ENCODE data around the gene MAPT.
"Not testable (repeated sequence)": the region's sequence is repeated elsewhere in the genome, so short reads cannot be mapped to it uniquely, and the experiment has no call there.

MAPT gene

GRCh38 chr17:45927247-45927646 lies 32.9 kb downstream of the MAPT start:
- DNase-seq (ENCODE audit: low read depth) = no peak

- no peak for DNase-seq (ENCODE audit: low read depth)
Measured at GRCh38 chr17:45929344-45929743, 35.0 kb downstream of the MAPT start.

- no peak for DNase-seq (ENCODE audit: low read depth)
Measured at GRCh38 chr17:45930420-45930951, 36.1 kb downstream of the MAPT start.

- no peak for DNase-seq (ENCODE audit: low read depth)
Measured at GRCh38 chr17:45931677-45932076, 37.3 kb downstream of the MAPT start.

- no peak for DNase-seq (ENCODE audit: low read depth)
Measured at GRCh38 chr17:45934044-45934979, 40.0 kb downstream of the MAPT start.

- DNase-seq (ENCODE audit: low read depth) = no peak
Measured at GRCh38 chr17:45935197-45935709, 40.9 kb downstream of the MAPT start.

- DNase-seq (ENCODE audit: low read depth) = no peak
Measured at GRCh38 chr17:45935710-45936509, 41.6 kb downstream of the MAPT start.

- no peak for DNase-seq (ENCODE audit: low read depth)
Measured at GRCh38 chr17:45936610-45937009, 42.3 kb downstream of the MAPT start.

- DNase-seq (ENCODE audit: low read depth) = not testable (repeated sequence)
Measured at GRCh38 chr17:45937186-45937585, 42.8 kb downstream of the MAPT start.

GRCh38 chr17:45939395-45939794 lies 45.0 kb downstream of the MAPT start:
- no peak for DNase-seq (ENCODE audit: low read depth)

GRCh38 chr17:45940293-45940692 lies 45.9 kb downstream of the MAPT start:
- DNase-seq (ENCODE audit: low read depth) = no peak

GRCh38 chr17:45940826-45941225 lies 46.5 kb downstream of the MAPT start:
- no peak for DNase-seq (ENCODE audit: low read depth)

GRCh38 chr17:45941395-45941794 lies 47.0 kb downstream of the MAPT start:
- no peak for DNase-seq (ENCODE audit: low read depth)

- DNase-seq (ENCODE audit: low read depth) = no peak
Measured at GRCh38 chr17:45942284-45942683, 47.9 kb downstream of the MAPT start.

GRCh38 chr17:45946841-45947256 lies 52.5 kb downstream of the MAPT start:
- DNase-seq (ENCODE audit: low read depth) = no peak

GRCh38 chr17:45948498-45948880 lies 54.1 kb downstream of the MAPT start:
- DNase-seq (ENCODE audit: low read depth) = no peak

- peak; percentile 39 for DNase-seq (ENCODE audit: low read depth)
Measured at GRCh38 chr17:45948881-45949624, 54.7 kb downstream of the MAPT start.

GRCh38 chr17:45949755-45950320 lies 55.5 kb downstream of the MAPT start:
- no peak for DNase-seq (ENCODE audit: low read depth)

- DNase-seq (ENCODE audit: low read depth) = no peak
Measured at GRCh38 chr17:45950888-45951287, 56.5 kb downstream of the MAPT start.

- DNase-seq (ENCODE audit: low read depth) = no peak
Measured at GRCh38 chr17:45951403-45951802, 57.0 kb downstream of the MAPT start.

- DNase-seq (ENCODE audit: low read depth) = no peak
Measured at GRCh38 chr17:45951941-45952340, 57.6 kb downstream of the MAPT start.

Measured in stimulated activated CD8-positive, alpha-beta memory T cell treated with anti-CD3 and anti-CD28 coated beads, Interleukin-15, amount 100 ng/mL, for 24 hours (primary cell).